H9 (cell line): ENCODE results near the gene TBX1. TPM values are rescaled to one million over a fixed set of nuclear protein-coding genes. Genes with fewer than 3 reads are reported as not detected.

Experiments used
- DNase-seq: peaks from one replicate; pipeline ENCODE4 v3.0.0-alpha.2; 2017
- H2AFZ ChIP-seq: one replicate; pipeline ENCODE4 v1.6.1; 2013; ENCODE audit warnings: mild to moderate bottlenecking, low read length, control low read depth, moderate library complexity
- H2AK5ac ChIP-seq: 2 replicates; pipeline ENCODE4 v1.6.1; 2013; ENCODE audit warnings: low read length, control low read depth, mixed read lengths; ENCODE audit not compliant: insufficient read length
- H2BK120ac ChIP-seq: one replicate; pipeline ENCODE4 v1.6.1; 2013; ENCODE audit warnings: low read depth, mild to moderate bottlenecking, low read length, control low read depth, inconsistent platforms; ENCODE audit not compliant: poor library complexity, severe bottlenecking
- H2BK12ac ChIP-seq: 2 replicates; pipeline ENCODE4 v1.6.1; 2013; ENCODE audit warnings: low read length, control low read depth, mixed read lengths, low read depth; ENCODE audit not compliant: insufficient read length
- H2BK15ac ChIP-seq: 2 replicates; pipeline ENCODE4 v1.6.1; 2013; ENCODE audit warnings: low read depth, low read length, control low read depth
- H2BK20ac ChIP-seq: one replicate; pipeline ENCODE4 v1.6.1; 2013; ENCODE audit warnings: low read depth, mild to moderate bottlenecking, low read length, control low read depth, inconsistent platforms; ENCODE audit not compliant: poor library complexity, severe bottlenecking
- H2BK5ac ChIP-seq: 2 replicates; pipeline ENCODE4 v1.6.1; 2013; ENCODE audit warnings: low read length, control low read depth, mixed read lengths; ENCODE audit not compliant: insufficient read length
- H3K14ac ChIP-seq: 2 replicates; pipeline ENCODE4 v1.6.1; 2013; ENCODE audit warnings: low read length, control low read depth; ENCODE audit not compliant: insufficient read depth
- H3K18ac ChIP-seq: 2 replicates; pipeline ENCODE4 v1.6.1; 2013; ENCODE audit warnings: low read depth, mild to moderate bottlenecking, mixed read lengths, low read length, control low read depth; ENCODE audit not compliant: insufficient read length
- H3K23ac ChIP-seq: 2 replicates; pipeline ENCODE4 v1.6.1; 2013; ENCODE audit warnings: low read length, control low read depth, mixed read lengths, low read depth; ENCODE audit not compliant: insufficient read length
- H3K23me2 ChIP-seq: 2 replicates; pipeline ENCODE4 v1.6.1; 2013; ENCODE audit warnings: low read depth, mild to moderate bottlenecking, mixed read lengths, low read length, control low read depth; ENCODE audit not compliant: insufficient read length, poor library complexity, severe bottlenecking
- H3K27ac ChIP-seq: 2 replicates; pipeline ENCODE4 v1.5.1; 2013; ENCODE audit warnings: low read length, control low read depth, mixed read lengths, low read depth; ENCODE audit not compliant: insufficient read length
- H3K27me3 ChIP-seq: 2 replicates; pipeline ENCODE4 v1.6.1; 2013; ENCODE audit warnings: low read length, control low read depth, inconsistent platforms; ENCODE audit not compliant: insufficient read depth
- H3K4ac ChIP-seq: 2 replicates; pipeline ENCODE4 v1.6.1; 2013; ENCODE audit warnings: low read depth, mild to moderate bottlenecking, control low read depth, inconsistent platforms, low read length, moderate library complexity
- H3K4me1 ChIP-seq: 2 replicates; pipeline ENCODE4 v1.6.1; 2013; ENCODE audit warnings: low read length, control low read depth, inconsistent platforms; ENCODE audit not compliant: insufficient read depth
- H3K4me2 ChIP-seq: 2 replicates; pipeline ENCODE4 v1.6.1; 2013; ENCODE audit warnings: low read length, control low read depth, mixed read lengths; ENCODE audit not compliant: insufficient read length, insufficient read depth
- H3K56ac ChIP-seq: 2 replicates; pipeline ENCODE4 v1.6.1; 2013; ENCODE audit warnings: low read depth, mild to moderate bottlenecking, mixed read lengths, low read length, control low read depth; ENCODE audit not compliant: insufficient read length
- H3K79me1 ChIP-seq: 2 replicates; pipeline ENCODE4 v1.6.1; 2013; ENCODE audit warnings: low read depth, mild to moderate bottlenecking, moderate library complexity, low read length, control low read depth, inconsistent platforms; ENCODE audit not compliant: insufficient read depth, poor library complexity, severe bottlenecking
- H3K79me2 ChIP-seq: 2 replicates; pipeline ENCODE4 v1.6.1; 2013; ENCODE audit warnings: low read length, control low read depth, inconsistent platforms; ENCODE audit not compliant: insufficient read depth
- H3K9ac ChIP-seq: 2 replicates; pipeline ENCODE4 v1.6.1; 2013; ENCODE audit warnings: low read length, control low read depth, mixed read lengths; ENCODE audit not compliant: insufficient read length; ENCODE audit errors: extremely low read depth
- H3K9me3 ChIP-seq: one replicate; pipeline ENCODE4 v1.6.1; 2013; ENCODE audit warnings: low read depth, low read length, inconsistent platforms; ENCODE audit not compliant: control insufficient read depth
- H3T11ph ChIP-seq: one replicate; pipeline ENCODE4 v1.6.1; 2013; ENCODE audit warnings: mild to moderate bottlenecking, low read length, control low read depth, inconsistent platforms
- H4K20me1 ChIP-seq: one replicate; pipeline ENCODE4 v1.6.1; 2013; ENCODE audit not compliant: control insufficient read depth, insufficient read length, insufficient read depth
- H4K5ac ChIP-seq: 2 replicates; pipeline ENCODE4 v1.6.1; 2013; ENCODE audit warnings: low read depth, mild to moderate bottlenecking, mixed read lengths, low read length, control low read depth; ENCODE audit not compliant: insufficient read length
- H4K8ac ChIP-seq: replicated peaks from 2 replicates; pipeline ENCODE4 v1.6.1; 2013; ENCODE audit warnings: low read length, control low read depth, mixed read lengths, low read depth; ENCODE audit not compliant: insufficient read length
- H4K91ac ChIP-seq: 2 replicates; pipeline ENCODE4 v1.6.1; 2013; ENCODE audit warnings: low read depth, mild to moderate bottlenecking, moderate library complexity, mixed read lengths, low read length, control low read depth; ENCODE audit not compliant: insufficient read length
- H3K27ac Mint-ChIP-seq, 3 experiments: 2 replicates in 2 of 3; 3 replicates in 1 of 3; pipeline ENCODE4 v1.8.0; 2020 to 2021; ENCODE audit warnings: mixed read lengths in 3 of 3, mild to moderate bottlenecking in 1 of 3, moderate library complexity in 1 of 3
- H3K27me3 Mint-ChIP-seq: 2 replicates; pipeline ENCODE4 v1.8.0; 2021; ENCODE audit warnings: low read depth, mild to moderate bottlenecking, moderate library complexity, mixed read lengths
- H3K36me3 Mint-ChIP-seq, 3 experiments: 2 replicates in 2 of 3; 3 replicates in 1 of 3; pipeline ENCODE4 v1.8.0; 2020 to 2021; ENCODE audit warnings: low read depth in 3 of 3, mixed read lengths in 3 of 3; ENCODE audit not compliant: insufficient read depth in 1 of 3
- H3K4me1 Mint-ChIP-seq, 2 experiments: 2 replicates each; pipeline ENCODE4 v1.8.0; 2020; ENCODE audit warnings: mixed read lengths in 2 of 2
- H3K4me3 Mint-ChIP-seq, 2 experiments: 2 replicates in 1 of 2; 3 replicates in 1 of 2; pipeline ENCODE4 v1.8.0; 2020 to 2021; ENCODE audit warnings: mild to moderate bottlenecking in 2 of 2, mixed read lengths in 2 of 2, moderate library complexity in 1 of 2
- H3K9me3 Mint-ChIP-seq, 2 experiments: 2 replicates in 1 of 2; 3 replicates in 1 of 2; pipeline ENCODE4 v1.8.0; 2020; ENCODE audit warnings: mild to moderate bottlenecking in 2 of 2, mixed read lengths in 2 of 2, moderate library complexity in 1 of 2
- CTCF ChIP-seq: fragments of 200-600 bp; sonication (generic); conservative IDR thresholded peaks from 3 replicates; pipeline ENCODE4 v1.8.0; 2021; ENCODE audit warnings: antibody characterized with exemption, mild to moderate bottlenecking
- WGBS: extraction: QIAGEN DNeasy Blood & Tissue Kit; methylation state at CpG from one replicate; pipeline ENCODE4 v1.1.7; 2013; ENCODE audit warnings: missing lambda C conversion rate, low lambda C conversion rate, mixed read lengths; ENCODE audit not compliant: insufficient read length; ENCODE audit errors: extremely low coverage; 5-methylcytosine and 5-hydroxymethylcytosine counted together
- total RNA-seq: library from RNA; stranded (reverse); gene quantifications from 2 replicates; pipeline ENCODE4 v1.2.1, GENCODE V29; 2021

The TBX1 gene
- total RNA-seq, 1 experiment from 2014 or later: 2.2 TPM

GRCh38 chr22:19740586-19740985 is 20.0 kb upstream of the TBX1 start:
- Histone ChIP-seq H3K14ac (no peak overlapping the region), H3K4me1 (no peaks in the 10 kb centered on the region), H3K27ac (no peak overlapping the region), H3K23ac (no peak overlapping the region), H3K9me3 (no peaks in the 10 kb centered on the region), H2BK12ac (no peak overlapping the region), H4K91ac (no peak overlapping the region), H4K8ac (no peak overlapping the region), H3K23me2 (no peaks in the 10 kb centered on the region), H3K27me3 (no peaks in the 10 kb centered on the region), H2BK5ac (no peak overlapping the region), H2BK20ac (no peak overlapping the region), H4K20me1 (no peaks in the 10 kb centered on the region), H3K79me2 (no peaks in the 10 kb centered on the region), H3K4ac (no peak overlapping the region), H3K56ac (no peak overlapping the region), H2AFZ (no peak overlapping the region), H3K18ac (no peak overlapping the region), H2AK5ac (no peak overlapping the region), H3K4me2 (no peak overlapping the region), H3K79me1 (no peaks in the 10 kb centered on the region), H2BK120ac (no peak overlapping the region), H4K5ac (no peak overlapping the region), H2BK15ac (no peak overlapping the region), H3K9ac (no peak overlapping the region), H3T11ph (no peak overlapping the region)
- no peak overlapping the region for H3K4me3 Mint-ChIP-seq
- WGBS: no CpG with 5 or more reads among the region's 15 CpGs
- H3K27me3 Mint-ChIP-seq: peaks cover 3% of the 10 kb centered on the region
- DNase-seq: no peak
- H3K27ac Mint-ChIP-seq: no peak overlapping the region
- no peaks in the 10 kb centered on the region for H3K36me3 Mint-ChIP-seq
- no peaks in the 10 kb centered on the region; a peak in 1 of 5 replicates for H3K9me3 Mint-ChIP-seq
- peaks cover 8 to 15% of the 10 kb centered on the region in 2 experiments for H3K4me1 Mint-ChIP-seq
- TF ChIP-seq CTCF: no peak
